ENCODE data around the gene MRAS.

MRAS gene

DNA sequence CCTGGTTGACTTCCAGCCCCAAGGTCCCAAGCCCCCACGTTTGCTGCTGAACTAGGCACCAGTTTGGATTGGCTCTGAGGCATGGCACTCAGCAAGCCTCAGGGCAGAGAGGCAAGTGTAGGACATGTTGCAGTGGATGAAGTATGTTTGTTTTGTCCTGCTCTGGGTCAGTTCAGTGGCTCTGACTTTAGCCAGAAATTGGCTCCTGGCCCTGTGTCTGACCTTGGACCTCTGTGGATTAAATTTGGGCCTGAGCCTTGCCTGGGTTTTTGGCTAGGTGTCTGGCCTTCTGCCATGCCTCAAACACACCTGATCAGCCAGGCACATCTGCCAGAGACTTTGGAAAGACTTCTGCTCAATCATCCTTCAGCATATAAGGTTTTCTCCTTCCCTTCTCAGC is 3.6 kb upstream of the MRAS start:
- FAIRE-seq: no peak

DNA sequence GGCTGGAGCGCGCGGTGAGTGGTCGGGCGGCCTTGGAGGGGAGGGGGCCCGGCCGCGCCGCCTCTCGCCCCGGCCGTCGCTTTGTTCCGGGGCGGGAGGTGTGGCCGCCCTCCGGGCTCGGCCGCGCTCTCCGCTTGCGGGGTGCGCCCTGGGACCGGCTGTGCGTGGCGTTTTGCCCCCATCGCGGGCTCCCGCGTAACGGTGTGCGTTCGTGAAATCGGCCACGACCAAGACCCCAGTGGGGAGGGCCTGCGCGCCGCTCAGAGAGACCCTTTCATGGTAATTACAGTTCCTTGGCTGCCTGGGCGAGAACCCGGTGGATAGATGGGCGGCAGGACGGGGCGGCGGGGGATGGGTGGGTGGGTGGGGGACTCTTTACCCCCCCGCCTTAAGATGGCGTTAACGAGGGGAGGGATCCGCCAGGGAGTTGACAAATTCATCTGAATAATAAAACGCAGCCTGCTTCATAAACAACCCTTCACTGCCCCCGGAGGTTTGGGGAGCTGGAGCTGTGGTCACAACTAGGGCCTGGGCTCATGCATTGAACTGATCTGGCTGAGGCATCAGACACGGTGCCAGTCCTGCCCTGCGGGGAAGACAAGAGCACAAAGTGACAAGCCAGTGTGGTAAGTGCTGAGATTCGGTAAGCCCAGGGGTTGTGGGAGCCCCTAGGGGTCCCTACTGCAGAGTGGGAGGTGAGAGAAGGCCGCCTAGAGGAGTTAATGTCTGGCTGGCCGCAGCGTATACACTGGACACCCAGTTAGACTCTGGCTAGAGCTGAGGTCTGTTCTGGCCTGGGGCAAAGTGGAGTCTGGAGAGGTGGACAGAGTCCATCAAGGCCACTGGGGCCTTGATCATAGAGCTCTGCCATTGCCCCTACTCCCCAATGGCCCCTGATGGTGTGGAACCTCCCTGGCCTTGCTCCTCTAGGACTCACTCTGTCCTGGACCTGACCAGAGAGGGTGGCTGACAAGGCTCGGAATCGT is 668 bp downstream of the MRAS start:
- no peak for FAIRE-seq

DNA sequence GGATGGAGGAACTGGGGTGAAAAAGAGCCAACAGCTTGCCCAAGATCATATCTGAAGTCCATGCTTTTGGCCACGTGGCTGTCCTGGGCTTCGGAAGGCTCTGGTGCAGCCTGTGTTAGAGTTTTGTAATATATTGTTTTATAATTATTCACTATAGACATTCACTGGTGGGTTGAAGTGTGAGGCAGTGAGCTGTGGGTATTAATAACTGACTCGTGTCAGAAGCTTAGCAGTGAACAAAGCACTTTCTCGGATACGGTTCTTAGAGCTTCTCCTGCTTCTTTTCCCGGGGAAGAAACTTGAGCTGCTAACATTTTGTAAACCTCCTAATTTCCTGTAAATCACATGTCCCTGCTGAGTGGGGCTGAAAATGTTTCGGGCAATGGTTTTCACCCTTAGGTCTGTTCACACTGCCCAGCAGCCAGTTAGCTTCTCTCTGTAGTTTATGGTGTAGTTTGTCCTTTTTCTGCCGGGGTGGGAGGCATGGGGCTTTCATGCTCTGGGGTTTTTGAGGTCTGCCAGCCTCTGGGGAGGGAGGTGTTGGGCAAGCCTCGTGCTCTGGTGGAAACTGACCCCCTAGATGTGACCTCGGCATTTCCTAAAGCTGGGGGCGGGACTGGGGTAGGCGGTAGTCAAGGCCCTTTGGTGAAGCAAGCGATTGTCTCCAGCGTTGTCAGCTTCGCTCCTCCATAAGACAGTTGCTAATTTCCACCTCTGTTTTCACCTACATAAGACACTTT is 1.7 kb downstream of the MRAS start:
- FAIRE-seq: no peak

DNA sequence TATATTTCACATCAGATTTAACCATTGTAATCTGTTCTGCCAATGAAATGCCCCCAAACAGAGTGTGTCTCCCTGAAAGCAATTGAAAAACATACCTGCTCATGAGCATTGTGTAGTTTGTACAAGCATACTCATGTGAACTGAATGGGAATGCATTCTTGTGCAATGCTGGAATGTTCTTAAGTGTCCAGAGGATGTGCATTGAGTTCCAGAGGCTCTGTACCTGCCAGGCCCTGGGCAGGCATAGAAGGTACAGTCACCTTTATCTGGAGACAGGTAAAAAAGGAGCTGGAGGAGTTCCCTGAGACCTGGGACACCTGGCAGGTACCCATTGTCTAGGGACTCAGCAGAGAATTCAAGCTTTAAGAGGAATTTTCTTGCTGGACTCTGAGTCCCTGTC is 2.8 kb downstream of the MRAS start:
- FAIRE-seq: no peak

DNA sequence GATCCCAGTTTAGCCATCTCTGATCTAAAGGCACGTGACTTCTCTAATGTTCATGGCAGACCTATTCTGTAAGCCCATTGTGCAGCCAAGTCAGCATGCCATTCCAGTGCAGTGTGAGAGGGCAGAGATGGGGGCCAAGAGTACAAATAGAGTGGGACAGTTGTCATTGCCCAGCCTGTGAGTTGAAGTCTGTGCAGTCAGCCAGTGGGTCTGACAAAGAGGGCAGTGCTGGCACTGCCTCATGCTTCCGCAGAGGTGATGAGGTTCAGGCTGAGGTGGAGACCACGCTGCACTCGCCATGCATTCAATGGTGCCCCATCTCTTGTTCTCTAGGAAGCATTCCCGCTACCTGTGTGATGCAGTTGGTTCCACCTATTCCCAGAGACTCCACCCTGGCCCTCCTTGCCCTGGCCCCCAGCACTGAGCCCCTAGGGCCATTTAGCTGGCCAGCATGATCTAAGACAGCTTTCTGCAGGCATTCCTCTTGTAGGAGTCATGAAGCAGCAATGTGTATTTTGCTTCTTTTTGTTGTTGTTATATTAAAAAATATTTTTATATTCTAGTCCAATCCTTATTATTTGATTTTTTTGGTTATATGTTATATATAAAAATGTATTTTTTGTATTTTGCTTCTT is 3.7 kb downstream of the MRAS start:
- FAIRE-seq: no peak

DNA sequence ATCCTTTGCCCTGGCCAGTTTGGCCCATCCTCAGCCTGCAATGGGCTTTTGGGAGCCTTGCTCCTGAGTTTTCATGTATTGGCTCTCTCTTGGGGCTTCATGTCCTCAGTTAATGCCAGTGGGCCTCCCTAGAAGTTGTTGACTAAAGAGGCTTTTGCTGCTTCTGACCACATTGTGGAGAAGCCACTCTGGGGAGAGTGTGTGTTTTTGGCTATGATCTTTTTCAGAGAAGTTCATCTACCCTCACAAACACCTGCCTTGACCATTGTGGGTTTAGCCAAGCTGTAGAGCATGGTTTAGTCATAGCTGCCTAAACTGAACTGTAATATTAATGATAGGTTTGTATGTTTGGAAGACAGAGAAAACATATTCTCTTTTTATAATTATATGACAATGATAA is 6.0 kb downstream of the MRAS start:
- no peak for FAIRE-seq

DNA sequence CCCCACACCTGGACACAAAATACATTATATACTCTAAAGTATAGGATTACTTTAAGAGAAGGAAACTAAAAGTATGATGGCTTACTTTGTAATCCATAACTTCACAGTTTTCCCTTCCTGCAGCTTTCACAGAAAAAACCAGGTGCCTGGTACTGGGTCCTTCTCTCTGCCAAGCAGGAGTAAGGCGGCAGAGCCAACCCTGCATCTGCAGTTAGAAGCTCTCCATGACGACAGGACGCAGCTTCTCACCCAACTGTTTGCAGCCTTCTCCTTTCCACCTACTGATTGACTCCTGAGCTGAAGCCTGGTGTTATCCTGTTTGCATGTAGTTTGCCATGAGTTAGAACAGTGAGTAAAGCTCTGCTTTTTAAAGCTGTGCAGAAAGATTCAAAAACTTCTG is 6.7 kb downstream of the MRAS start:
- no peak for FAIRE-seq

DNA sequence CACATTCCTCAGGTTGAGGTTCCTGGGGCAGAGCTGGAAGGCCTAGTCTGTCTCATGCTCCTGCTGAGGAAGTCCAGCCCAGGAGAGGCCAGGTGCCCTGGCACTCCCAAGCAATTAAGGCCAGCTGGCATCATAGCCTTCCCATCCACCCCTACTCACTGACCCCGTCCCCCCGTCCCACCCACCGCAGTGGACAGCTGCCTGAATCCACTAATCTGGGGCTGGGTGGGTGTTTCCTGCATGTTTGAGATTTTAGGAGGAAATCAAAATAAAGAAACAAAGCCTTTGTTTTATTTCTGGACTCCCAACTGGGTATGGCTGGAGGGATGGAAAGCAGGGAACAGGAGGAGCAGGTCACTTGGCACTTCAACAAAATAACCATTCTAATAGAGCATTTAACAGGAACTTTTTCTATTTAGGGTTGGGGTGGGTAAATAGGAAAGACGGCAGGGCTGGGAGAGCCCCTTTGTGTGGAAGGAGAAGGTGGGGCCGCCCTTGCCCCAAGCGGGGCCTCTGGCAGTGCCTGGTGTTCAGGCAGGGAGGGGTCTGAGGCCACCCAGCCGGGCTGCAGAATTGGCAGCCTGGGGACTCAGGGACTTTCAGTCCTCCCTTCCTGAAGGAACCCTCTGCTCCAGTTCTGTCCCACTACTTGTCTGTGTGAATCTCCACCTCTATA is 8.5 kb downstream of the MRAS start:
- FAIRE-seq: no peak

DNA sequence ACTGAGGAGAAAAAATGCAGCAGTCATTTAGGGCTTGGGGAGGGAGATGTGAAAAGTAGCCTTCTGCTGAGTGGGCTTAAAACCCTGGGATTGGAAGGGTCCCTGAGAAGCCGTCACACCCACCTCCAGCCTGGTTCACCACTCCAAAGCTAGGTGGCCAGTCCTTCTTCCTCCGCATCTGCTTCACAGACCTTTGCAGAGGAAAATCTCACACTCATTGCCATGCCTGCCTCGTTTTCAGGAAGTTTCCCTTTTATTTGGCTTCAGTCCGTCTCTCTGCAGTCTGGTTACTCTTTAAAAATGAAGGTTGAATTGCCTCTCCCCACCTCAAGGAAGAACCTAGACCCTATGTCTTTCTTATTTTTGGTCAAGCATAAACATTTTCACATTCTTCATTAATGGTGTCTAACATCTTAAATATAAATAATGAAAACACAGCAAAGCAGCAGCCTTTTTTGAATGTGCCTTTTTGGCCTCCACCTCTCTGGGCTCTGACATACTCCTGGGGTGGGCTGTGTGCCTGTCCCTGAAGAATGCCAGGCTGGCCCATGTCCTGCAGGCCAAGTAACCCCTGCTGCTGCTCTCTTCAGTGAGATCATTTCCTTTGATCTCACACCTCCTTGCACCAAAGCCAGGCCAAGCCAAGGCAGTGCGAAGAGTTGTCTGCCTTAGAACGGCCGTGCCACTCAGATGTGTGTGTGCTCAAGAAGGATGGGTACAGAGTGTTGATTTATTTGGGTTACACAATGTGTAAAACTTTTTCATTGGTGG is 11.0 kb downstream of the MRAS start:
- FAIRE-seq: no peak

DNA sequence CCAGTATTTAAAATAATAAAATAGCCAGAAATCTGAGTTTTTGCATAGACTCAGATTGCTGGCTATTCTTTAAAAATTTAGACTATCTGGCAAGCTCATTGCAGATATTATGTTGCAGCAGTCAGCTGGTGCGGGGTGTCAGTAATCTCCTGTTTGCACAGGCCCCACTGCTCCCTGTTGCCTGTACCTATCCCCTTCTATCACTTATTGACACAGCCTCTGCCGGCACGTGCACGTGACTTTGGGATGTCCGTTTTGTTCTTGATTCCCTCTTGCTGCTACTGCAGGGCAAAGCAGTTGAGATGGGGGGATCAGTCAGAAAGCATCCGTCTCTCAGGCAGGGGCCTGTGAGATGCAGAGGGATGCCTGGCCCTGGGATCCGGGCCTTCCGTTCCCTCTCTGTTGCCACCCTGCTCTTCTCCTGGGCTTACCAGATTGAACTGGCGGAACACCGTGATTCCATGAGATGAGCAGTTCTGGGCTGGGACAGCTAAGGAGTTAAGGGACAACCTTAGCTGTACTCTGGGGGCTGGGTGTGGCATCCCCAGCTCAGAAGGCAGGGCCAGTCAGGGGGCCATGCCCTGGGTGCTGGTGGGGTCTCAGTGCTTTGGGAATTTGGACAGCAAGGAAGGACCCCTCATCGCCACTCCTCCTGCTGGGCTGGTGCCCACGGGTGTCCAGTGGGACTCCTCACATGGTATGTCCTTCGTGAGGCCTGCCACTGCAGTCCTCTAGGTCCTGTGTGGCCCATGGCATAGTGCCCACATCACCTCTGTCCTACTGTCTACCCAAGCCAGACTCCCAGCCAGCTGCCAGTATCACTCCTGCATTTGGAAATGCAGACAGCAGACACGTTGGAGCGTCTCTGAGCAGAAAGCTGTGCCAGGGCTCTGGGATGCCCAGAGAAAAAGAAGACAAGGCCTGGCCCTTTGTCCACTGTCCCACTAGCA is 11.8 kb downstream of the MRAS start:
- FAIRE-seq: no peak

DNA sequence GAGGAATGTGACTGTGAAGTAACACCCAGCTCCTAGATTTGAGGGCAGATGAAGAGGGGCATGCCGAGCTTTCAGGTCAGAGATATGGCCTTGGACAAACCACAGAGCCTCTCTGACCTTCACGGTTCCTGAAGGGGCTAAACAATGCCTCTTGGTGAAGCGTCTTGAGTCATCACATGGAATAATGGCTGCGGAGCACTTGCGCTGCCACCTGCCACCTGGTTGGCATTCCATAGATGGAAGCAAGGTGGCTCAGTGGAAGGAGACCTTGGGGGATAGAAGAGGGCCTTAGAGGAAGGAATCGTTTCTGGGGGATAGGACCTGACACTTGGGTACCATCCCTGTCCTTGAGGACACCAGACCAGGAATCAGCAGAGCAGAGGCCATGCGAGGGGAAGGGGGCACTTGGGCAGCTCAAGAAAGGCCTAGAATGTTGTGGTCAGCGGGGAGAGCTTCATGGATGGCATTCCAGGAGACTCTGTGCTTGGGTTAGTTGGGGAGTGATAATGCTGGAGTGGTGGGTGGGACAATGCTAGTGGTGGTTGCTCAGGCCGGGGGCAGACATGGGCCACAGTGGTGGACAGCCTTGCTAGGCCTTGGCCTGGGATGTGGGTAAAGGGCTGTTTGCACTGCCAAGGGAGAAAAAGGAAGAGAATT is 12.6 kb downstream of the MRAS start:
- FAIRE-seq: no peak

DNA sequence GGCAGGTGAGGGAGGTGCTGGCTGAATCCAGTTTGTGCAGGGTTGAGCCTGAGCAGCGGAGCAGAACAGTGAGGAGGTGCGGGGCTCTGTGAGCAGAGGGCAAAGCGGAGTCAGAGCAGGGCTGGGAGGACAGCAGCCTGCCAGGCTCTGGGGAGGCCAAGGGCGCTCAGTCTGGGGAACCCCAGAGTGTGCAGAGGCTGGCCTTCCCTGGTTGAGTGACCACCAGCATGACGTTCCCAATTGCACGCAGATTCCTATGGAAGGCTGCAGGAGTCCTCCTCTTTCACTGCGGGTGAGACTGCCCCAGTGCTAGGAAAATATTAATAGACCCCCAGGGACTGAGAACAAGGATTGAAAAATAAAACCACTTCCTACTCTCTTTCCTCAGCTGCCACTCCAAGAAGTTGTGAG is 13.2 kb downstream of the MRAS start:
- no peak for FAIRE-seq

DNA sequence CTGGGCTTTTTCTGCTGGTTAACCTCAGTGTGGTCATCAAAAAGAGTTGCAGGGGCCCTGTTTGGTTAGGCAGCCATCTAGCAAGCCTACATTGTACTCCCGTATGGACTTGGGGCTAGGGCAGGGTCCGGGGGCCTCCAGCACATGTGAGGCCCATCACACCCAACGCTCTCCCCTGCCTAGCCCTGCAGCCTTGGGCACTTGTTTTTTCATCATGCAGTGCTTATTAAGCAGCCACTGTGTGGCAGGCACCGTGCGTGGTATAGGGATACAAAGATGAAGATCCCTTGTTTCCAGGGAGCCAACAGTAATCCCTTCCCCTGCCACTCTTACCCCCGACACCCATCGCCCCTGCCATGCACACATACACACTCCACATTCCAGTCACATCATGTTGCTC is 14.2 kb downstream of the MRAS start:
- FAIRE-seq: no peak

DNA sequence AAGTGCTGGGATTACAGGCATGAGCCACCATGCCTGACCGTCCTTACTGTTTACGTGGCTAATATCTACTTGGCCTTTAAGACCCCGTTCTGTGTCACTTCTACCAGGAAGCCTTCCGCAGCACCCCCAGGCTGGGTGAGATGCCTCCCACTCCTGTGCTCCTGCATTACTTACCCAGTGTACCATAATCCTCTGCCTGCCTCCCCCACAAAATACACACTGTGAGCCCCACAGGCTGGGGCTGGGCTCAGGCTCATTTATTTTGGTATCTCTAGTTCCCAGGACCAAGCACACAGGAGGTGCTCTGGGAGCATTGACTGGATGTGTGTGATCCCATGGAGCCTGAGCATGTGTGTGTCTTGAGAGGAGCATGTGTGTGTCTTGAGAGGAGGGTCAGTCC is 14.9 kb downstream of the MRAS start:
- no peak for FAIRE-seq

DNA sequence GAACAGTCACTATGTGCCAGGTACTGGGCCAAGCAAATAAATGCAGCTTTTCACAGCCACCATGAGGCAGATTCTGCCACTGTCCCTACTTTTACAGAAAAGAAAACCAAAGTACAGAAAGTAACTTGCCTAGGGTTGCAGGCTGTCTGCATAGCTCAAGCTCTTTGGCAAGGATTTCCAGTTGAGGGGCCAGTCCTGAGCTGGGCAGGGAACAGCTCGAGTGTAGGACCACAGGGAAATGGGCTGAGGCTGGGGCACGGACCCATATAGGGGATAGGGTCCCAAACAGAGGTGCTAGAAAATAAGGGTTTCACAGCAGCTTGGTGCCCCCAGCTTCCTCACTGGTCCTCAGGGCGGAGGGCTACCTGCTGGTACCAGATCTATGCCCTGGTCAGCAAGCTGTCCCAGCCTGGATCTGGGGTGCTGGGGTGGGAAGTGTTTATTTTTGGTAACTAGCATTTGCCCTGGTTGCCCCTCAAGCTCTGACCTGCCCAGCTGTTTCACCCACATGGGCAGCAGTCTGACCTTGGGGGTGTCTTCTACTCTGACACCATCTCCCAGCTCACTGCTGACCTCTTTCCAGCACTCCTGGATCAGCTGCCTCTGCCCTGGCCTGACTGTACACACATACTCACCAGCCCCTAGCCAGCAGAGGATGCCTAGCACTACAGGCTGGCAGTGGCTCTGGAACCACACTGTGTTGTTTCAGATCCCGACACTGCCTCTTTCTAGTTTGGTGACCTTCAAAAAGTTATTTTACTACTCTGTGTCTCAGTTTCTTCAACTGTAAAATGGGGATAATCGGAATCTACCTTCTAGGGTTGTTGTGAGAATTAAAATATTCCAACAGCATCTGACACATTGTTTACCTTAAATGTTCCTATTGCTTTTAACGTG is 16.2 kb downstream of the MRAS start:
- no peak for FAIRE-seq

DNA sequence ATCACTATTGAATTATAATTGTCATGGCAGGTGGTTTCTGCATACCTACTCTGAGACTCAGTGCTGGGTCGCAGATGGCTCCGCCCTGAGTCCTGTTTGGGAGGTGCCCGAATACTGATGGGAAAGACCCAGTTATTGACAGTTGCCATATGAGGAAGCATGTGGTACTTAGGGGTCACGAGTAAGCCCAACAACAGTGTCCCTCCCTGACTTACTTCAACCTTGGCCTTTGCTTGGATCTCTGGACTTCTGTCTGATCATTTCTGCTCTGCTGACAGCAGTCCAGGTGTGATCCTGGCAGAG is 16.8 kb downstream of the MRAS start:
- no peak for FAIRE-seq

DNA sequence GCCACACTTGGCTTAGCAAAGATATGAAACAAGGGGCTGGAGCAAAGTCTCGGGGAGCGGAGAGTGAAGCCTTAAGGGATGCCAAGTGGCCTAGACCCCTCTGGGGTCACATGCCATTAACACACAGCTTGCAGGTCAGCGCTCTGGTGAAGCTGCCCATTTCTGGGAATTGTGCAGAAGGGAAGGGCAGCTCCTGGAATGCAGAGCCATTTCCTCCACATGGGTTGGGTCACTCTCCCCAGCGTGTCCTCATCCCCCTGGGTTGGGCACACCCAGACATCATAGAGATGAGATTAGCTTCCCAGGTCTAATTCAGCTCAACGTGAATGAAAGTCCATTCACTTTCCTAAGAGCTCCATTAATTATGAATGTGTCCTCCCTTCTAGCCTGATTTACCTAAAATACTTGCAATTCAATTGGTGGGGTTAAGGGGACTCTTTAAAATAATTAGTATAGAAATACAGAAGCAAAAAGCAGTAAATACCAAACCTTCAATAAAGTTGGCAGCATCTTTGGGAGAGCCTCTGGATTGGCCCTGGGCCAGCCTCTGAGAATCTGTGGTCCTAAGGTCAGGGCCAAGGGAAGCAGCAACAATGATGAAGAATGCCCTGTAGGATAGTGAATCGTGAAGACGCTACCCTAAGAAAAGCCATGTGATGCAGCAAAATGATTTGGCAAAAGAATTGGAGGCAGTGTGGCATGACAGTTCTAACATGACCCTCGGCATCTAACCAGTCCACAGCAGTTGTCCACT is 17.8 kb downstream of the MRAS start:
- no peak for FAIRE-seq

DNA sequence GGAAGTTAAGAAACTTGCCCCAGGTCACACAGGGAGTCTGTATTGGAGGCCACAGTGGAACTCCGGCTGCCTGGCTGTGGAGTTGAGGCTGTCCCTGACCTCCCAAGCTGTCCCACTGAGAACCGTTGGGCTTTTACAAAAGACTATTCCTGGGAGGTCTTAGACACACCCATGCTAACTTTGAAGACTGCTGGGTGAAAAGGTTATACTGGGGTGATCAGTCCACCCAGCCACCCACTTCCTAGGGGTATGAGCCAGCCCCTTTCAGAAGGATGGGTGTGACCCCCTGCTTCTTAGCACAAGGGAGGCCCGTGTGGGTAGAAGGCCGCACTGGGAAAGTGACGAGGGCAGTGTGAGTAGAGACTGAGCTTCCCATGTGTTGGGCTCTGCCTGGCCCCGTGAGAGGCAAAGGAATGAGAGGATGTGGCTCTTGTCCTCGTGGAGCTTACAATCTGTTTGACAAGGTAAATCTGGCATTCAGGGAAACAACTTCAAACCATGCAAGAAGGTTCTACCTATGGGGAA is 19.0 kb downstream of the MRAS start:
- no peak for FAIRE-seq

DNA sequence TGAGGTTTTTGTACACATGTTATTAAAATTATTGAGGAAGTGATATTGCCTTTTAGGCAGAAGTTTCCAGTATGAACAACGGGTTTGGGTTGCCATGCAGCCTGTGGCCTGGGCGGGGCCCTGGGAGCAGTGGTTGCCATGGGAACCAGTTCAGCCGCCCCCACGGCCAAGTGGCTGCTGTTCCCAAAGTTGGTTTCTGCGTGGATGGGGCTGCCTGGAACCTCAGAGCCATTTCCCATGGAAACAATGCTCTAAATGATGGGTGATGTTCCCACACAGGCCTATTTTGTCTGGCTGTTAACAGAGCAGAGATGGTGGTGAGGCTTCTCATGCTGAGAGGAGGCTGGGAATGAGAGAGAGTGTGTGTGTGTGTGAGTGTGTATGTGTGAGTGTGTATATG is 19.5 kb downstream of the MRAS start:
- FAIRE-seq: no peak
